PFSK-1 (cell line): ENCODE results near the gene MRPL49.
A peak's percentile ranks its signal among the peaks of the same experiment; 100 is the strongest.

Source experiments
- POLR2AphosphoS5 ChIP-seq: IDR thresholded peaks from 2 replicates; pipeline ENCODE4 v1.6.1; 2012; ENCODE audit warnings: low read depth, mild to moderate bottlenecking, control low read depth, low read length, moderate library complexity
- REST ChIP-seq, 2 experiments: IDR thresholded peaks; 2 replicates each; pipeline versions ENCODE4 v1.6.1 to v1.8.0; 2011 to 2012; ENCODE audit warnings: low read depth in 2 of 2, low read length in 2 of 2, control low read depth in 1 of 2, inconsistent platforms in 1 of 2, mild to moderate bottlenecking in 1 of 2, moderate library complexity in 1 of 2; ENCODE audit not compliant: insufficient read depth in 1 of 2
- SIN3A ChIP-seq: IDR thresholded peaks from 2 replicates; pipeline ENCODE4 v1.6.1; 2012; ENCODE audit warnings: mild to moderate bottlenecking, low read length, moderate library complexity, borderline replicate concordance; ENCODE audit not compliant: insufficient read depth
- TAF1 ChIP-seq: IDR thresholded peaks from 2 replicates; pipeline ENCODE4 v1.6.1; 2012; ENCODE audit warnings: low read length, control low read depth, borderline replicate concordance; ENCODE audit not compliant: insufficient read depth

- no peak for TF ChIP-seq REST (IDR thresholded peaks at IDR 0.05; ENCODE audit: insufficient read depth in 1 of 2, low read depth in 2 of 2, low read length in 2 of 2)
- peak; percentile 76 for TF ChIP-seq POLR2AphosphoS5
- no peak; the same call in 1 of the 2 replicates for TF ChIP-seq TAF1
- peak; percentile 22; the same call in 1 of the 2 replicates for TF ChIP-seq SIN3A
These were observed 47.1 kb downstream of the MRPL49 start for GRCh38 chr11:65169164-65169641.
